ENCODE results near the gene KHDRBS1. TPM values are rescaled to one million over a fixed set of nuclear protein-coding genes. Genes with fewer than 3 reads are reported as not detected.
"Not testable (repeated sequence)": the region's sequence is repeated elsewhere in the genome, so short reads cannot be mapped to it uniquely, and the experiment has no call there.

KHDRBS1 gene
- total and polyA plus RNA-seq, 3 donors from 2014 or later = 90.4 to 133 (median 95.0) TPM

DNA sequence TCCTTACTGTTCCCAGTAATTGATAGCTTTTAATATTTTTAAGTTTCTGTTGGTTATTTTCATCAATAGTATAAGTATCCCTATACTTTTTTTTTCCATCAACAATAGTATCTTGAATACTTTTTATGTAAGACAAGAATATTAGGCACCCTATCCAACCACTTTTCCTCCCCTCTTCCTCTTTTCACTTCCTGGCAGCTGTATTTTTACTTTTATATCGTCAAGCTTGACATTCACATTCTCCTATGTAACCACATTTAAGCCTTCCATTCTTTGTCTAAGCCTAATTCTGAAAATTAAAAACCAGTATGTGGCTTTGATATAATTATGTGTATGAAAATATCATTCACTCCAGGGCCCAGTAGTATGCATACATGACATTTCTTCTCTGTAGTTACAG, 68.4 kb downstream of the KHDRBS1 start:
- no peaks in the 10 kb centered on the region for H3K27me3 ChIP-seq
- H3K9me3 ChIP-seq = no peaks in the 10 kb centered on the region
- no peak for DNase-seq
- H3K4me1 ChIP-seq = no peaks in the 10 kb centered on the region
- TF ChIP-seq, protein P1, sequence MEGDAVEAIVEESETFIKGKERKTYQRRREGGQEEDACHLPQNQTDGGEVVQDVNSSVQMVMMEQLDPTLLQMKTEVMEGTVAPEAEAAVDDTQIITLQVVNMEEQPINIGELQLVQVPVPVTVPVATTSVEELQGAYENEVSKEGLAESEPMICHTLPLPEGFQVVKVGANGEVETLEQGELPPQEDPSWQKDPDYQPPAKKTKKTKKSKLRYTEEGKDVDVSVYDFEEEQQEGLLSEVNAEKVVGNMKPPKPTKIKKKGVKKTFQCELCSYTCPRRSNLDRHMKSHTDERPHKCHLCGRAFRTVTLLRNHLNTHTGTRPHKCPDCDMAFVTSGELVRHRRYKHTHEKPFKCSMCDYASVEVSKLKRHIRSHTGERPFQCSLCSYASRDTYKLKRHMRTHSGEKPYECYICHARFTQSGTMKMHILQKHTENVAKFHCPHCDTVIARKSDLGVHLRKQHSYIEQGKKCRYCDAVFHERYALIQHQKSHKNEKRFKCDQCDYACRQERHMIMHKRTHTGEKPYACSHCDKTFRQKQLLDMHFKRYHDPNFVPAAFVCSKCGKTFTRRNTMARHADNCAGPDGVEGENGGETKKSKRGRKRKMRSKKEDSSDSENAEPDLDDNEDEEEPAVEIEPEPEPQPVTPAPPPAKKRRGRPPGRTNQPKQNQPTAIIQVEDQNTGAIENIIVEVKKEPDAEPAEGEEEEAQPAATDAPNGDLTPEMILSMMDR (IDR thresholded peaks at IDR 0.05) = no peak
- TF ChIP-seq POLR2A (IDR thresholded peaks at IDR 0.05) = no peak
- no peaks in the 10 kb centered on the region for H3K36me3 ChIP-seq (ENCODE audit: low read depth, missing control alignments)
- H3K27ac ChIP-seq = no peak overlapping the region
- H3K4me3 ChIP-seq = no peak overlapping the region
- WGBS, 2 donors = 72 to 77% methylated on average over 1 of the region's 1 CpG
- intact Hi-C loops (cut with DNase I; ENCODE audit: low total_unique reads) = no loop called here

DNA sequence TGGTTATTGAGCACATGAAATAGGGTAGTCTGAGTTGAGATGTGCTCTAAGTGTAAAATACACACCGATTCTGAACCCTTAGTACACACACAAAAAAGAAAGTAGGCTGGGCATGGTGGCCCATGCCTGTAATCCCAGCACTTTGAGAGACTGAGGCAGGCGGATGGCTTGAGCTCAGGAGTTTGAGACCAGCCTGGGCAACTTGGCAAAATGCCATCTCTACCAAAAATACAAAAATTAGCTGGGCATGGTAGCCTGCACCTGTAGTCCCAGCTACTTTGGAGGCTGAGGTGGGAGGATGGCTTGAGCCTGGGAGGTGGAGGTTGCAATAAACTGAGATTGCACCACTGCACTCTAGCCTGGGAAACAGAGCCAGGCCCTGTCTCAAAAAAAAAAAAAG, 72.7 kb downstream of the KHDRBS1 start:
- H3K27ac ChIP-seq; H3K9me3 ChIP-seq; H3K4me3 ChIP-seq; H3K36me3 ChIP-seq (ENCODE audit: low read depth, missing control alignments); DNase-seq; intact Hi-C loops (cut with DNase I; ENCODE audit: low total_unique reads); H3K4me1 ChIP-seq; H3K27me3 ChIP-seq: not testable (repeated sequence)
- WGBS, 2 donors = 97 to 100% methylated on average over 2 of the region's 2 CpGs

- Histone ChIP-seq H3K27ac (no peak overlapping the region), H3K27me3 (no peaks in the 10 kb centered on the region), H3K9me3 (no peaks in the 10 kb centered on the region), H3K4me1 (no peaks in the 10 kb centered on the region), H3K4me3 (no peak overlapping the region), H3K36me3 (ENCODE audit: low read depth, missing control alignments) (no peaks in the 10 kb centered on the region)
- WGBS, 2 donors = 93 to 98% methylated on average over 8 of the region's 8 CpGs
- no peak for DNase-seq
- intact Hi-C loops (cut with DNase I; ENCODE audit: low total_unique reads) = no loop called here
- TF ChIP-seq, protein P1 (IDR thresholded peaks at IDR 0.05) = no peak
- TF ChIP-seq POLR2A (IDR thresholded peaks at IDR 0.05) = no peak
Measured at GRCh38 chr1:32091176-32091575, 77.5 kb downstream of the KHDRBS1 start.

DNA sequence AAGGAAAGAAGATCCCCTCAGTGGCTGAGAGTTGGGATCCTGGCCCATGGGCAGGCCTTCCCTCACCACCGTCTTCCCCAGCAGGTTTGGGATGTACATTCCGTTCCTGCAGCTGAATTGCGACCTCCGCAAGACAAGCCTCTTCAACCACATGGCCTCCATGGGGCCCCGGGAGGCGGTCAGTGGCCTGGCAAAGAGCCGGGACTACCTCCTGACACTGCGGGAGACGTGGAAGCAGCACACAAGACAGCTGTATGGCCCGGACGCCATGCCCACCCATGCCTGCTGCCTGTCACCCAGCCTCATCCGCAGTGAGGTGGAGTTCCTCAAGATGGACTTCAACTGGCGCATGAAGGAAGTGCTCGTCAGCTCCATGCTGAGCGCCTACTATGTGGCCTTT, 77.9 kb downstream of the KHDRBS1 start:
- DNase-seq = no peak

More for the DNA sequence above, 77.9 kb downstream of the KHDRBS1 start:
- Histone ChIP-seq H3K27ac (no peak overlapping the region), H3K36me3 (ENCODE audit: low read depth, missing control alignments) (no peaks in the 10 kb centered on the region), H3K4me1 (no peaks in the 10 kb centered on the region), H3K27me3 (no peaks in the 10 kb centered on the region), H3K4me3 (no peak overlapping the region), H3K9me3 (no peaks in the 10 kb centered on the region)
- TF ChIP-seq, protein P1 (IDR thresholded peaks at IDR 0.05) = no peak
- TF ChIP-seq POLR2A (IDR thresholded peaks at IDR 0.05) = no peak
- intact Hi-C loops (cut with DNase I; ENCODE audit: low total_unique reads) = no loop called here
- 95% methylated on average over 15 of the region's 15 CpGs; no CpG with 5 or more reads in 1 of the 2 donors for WGBS, 2 donors

Small RNA genes lying within 50 kb of the gene (microRNA-seq; reads per million reads assigned to microRNA genes)
- 0 reads per million in 2 donors for gene MIR5585 (ENCODE audit: borderline number of aligned reads in 2 of 2, borderline replicate concordance in 1 of 2)

Small RNA genes lying within 50 kb of the gene (small RNA-seq; reads per million reads assigned to genes)
- gene MIR5585 (0 reads per million in 2 donors), gene RF00017 (0 reads per million in 2 donors)

Other genes starting within 250 kb of the KHDRBS1 start
- 10 to 100 TPM; 15.7 to 18.0 TPM for gene ADGRB2, start 249.5 kb upstream of the KHDRBS1 start, total RNA-seq
- 11.8 TPM for gene ADGRB2, start 249.5 kb upstream of the KHDRBS1 start, polyA plus RNA-seq (ENCODE audit: insufficient read depth, low read depth, low replicate concordance)
- 10 to 100 TPM; 32.0 to 36.0 TPM for gene SPOCD1, start 197.8 kb upstream of the KHDRBS1 start, total RNA-seq
- gene SPOCD1, start 197.8 kb upstream of the KHDRBS1 start, polyA plus RNA-seq (ENCODE audit: insufficient read depth, low read depth, low replicate concordance) = 22.0 TPM
- gene PTP4A2, start 75.5 kb upstream of the KHDRBS1 start, total RNA-seq = 100 to 1,000 TPM; 137 to 189 TPM
- 305 TPM for gene PTP4A2, start 75.5 kb upstream of the KHDRBS1 start, polyA plus RNA-seq (ENCODE audit: insufficient read depth, low read depth, low replicate concordance)
- 10 to 100 TPM; 15.7 to 16.9 TPM for gene TMEM39B, start 59.1 kb downstream of the KHDRBS1 start, total RNA-seq
- gene TMEM39B, start 59.1 kb downstream of the KHDRBS1 start, polyA plus RNA-seq (ENCODE audit: insufficient read depth, low read depth, low replicate concordance) = 24.0 TPM
- gene KPNA6, start 94.2 kb downstream of the KHDRBS1 start, total RNA-seq = 10 to 100 TPM; 56.5 to 64.6 TPM
- 107 TPM for gene KPNA6, start 94.2 kb downstream of the KHDRBS1 start, polyA plus RNA-seq (ENCODE audit: insufficient read depth, low read depth, low replicate concordance)
- 10 to 100 TPM; 67.6 to 69.2 TPM for gene TXLNA, start 165.8 kb downstream of the KHDRBS1 start, total RNA-seq
- 52.6 TPM for gene TXLNA, start 165.8 kb downstream of the KHDRBS1 start, polyA plus RNA-seq (ENCODE audit: insufficient read depth, low read depth, low replicate concordance)
- gene CCDC28B, start 186.7 kb downstream of the KHDRBS1 start, total RNA-seq = 100 to 1,000 TPM in 1 of 2 donors, 10 to 100 TPM in 1; 67.5 to 105 TPM
- gene CCDC28B, start 186.7 kb downstream of the KHDRBS1 start, polyA plus RNA-seq (ENCODE audit: insufficient read depth, low read depth, low replicate concordance) = 55.3 TPM
- gene IQCC, start 191.8 kb downstream of the KHDRBS1 start, total RNA-seq = 10 to 100 TPM; 11.9 to 16.3 TPM
- gene IQCC, start 191.8 kb downstream of the KHDRBS1 start, polyA plus RNA-seq (ENCODE audit: insufficient read depth, low read depth, low replicate concordance) = 21.6 TPM
- 1 to 10 TPM in 1 of 2 donors, under 1 TPM in 1; 0.81 to 1.7 TPM for gene DCDC2B, start 195.2 kb downstream of the KHDRBS1 start, total RNA-seq
- 2.6 TPM for gene DCDC2B, start 195.2 kb downstream of the KHDRBS1 start, polyA plus RNA-seq (ENCODE audit: insufficient read depth, low read depth, low replicate concordance)
- gene TMEM234, start 208.5 kb downstream of the KHDRBS1 start, total RNA-seq = 10 to 100 TPM; 35.9 to 58.3 TPM
- 31.8 TPM for gene TMEM234, start 208.5 kb downstream of the KHDRBS1 start, polyA plus RNA-seq (ENCODE audit: insufficient read depth, low read depth, low replicate concordance)
- gene EIF3I, start 208.5 kb downstream of the KHDRBS1 start, total RNA-seq = 100 to 1,000 TPM in 1 of 2 donors, 10 to 100 TPM in 1; 97.7 to 140 TPM
- 140 TPM for gene EIF3I, start 208.5 kb downstream of the KHDRBS1 start, polyA plus RNA-seq (ENCODE audit: insufficient read depth, low read depth, low replicate concordance)
- gene FAM167B, start 233.4 kb downstream of the KHDRBS1 start, total RNA-seq = 1 to 10 TPM in 1 of 2 donors, under 1 TPM in 1; 0.99 to 1.6 TPM
- 1.6 TPM for gene FAM167B, start 233.4 kb downstream of the KHDRBS1 start, polyA plus RNA-seq (ENCODE audit: insufficient read depth, low read depth, low replicate concordance)
- 1 to 10 TPM in 1 of 2 donors, under 1 TPM in 1; 0.79 to 3.2 TPM for gene LCK, start 237.4 kb downstream of the KHDRBS1 start, total RNA-seq
- 4.3 TPM for gene LCK, start 237.4 kb downstream of the KHDRBS1 start, polyA plus RNA-seq (ENCODE audit: insufficient read depth, low read depth, low replicate concordance)